ENCODE results near the gene PGAM2.

DNA sequence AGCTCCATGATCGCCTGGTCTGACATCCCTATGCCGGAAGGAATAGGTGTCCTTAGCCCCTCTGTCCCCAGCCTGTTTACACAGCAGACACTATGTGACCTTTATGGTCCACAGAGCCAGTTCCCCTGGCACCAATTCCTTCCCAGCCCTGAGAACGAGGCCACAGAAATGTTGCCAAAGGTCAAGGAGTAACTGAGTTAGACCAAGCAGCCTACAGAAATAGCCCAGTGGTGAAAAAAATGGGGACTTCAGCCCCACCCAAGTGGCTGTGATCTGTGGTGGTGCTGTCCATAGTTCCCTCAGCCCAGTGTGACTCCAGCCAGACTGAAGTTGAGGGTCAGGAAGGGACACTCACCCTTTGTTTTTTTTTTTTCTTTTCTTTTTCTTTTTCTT lies 2.5 kb downstream of the PGAM2 start:
- TF ChIP-seq CTCF (IDR thresholded peaks at IDR 0.05) (no peak), SMAD4 (CRISPR knock-in tag; IDR thresholded peaks at IDR 0.05) (no peak)
- TF ChIP-seq, protein P1, sequence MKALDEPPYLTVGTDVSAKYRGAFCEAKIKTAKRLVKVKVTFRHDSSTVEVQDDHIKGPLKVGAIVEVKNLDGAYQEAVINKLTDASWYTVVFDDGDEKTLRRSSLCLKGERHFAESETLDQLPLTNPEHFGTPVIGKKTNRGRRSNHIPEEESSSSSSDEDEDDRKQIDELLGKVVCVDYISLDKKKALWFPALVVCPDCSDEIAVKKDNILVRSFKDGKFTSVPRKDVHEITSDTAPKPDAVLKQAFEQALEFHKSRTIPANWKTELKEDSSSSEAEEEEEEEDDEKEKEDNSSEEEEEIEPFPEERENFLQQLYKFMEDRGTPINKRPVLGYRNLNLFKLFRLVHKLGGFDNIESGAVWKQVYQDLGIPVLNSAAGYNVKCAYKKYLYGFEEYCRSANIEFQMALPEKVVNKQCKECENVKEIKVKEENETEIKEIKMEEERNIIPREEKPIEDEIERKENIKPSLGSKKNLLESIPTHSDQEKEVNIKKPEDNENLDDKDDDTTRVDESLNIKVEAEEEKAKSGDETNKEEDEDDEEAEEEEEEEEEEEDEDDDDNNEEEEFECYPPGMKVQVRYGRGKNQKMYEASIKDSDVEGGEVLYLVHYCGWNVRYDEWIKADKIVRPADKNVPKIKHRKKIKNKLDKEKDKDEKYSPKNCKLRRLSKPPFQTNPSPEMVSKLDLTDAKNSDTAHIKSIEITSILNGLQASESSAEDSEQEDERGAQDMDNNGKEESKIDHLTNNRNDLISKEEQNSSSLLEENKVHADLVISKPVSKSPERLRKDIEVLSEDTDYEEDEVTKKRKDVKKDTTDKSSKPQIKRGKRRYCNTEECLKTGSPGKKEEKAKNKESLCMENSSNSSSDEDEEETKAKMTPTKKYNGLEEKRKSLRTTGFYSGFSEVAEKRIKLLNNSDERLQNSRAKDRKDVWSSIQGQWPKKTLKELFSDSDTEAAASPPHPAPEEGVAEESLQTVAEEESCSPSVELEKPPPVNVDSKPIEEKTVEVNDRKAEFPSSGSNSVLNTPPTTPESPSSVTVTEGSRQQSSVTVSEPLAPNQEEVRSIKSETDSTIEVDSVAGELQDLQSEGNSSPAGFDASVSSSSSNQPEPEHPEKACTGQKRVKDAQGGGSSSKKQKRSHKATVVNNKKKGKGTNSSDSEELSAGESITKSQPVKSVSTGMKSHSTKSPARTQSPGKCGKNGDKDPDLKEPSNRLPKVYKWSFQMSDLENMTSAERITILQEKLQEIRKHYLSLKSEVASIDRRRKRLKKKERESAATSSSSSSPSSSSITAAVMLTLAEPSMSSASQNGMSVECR (CRISPR knock-in tag; IDR thresholded peaks at IDR 0.05; ENCODE audit: borderline replicate concordance), result no peak
- TF ChIP-seq, protein P2, sequence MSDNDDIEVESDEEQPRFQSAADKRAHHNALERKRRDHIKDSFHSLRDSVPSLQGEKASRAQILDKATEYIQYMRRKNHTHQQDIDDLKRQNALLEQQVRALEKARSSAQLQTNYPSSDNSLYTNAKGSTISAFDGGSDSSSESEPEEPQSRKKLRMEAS (CRISPR knock-in tag; IDR thresholded peaks at IDR 0.05), result no peak
- TF ChIP-seq, protein P3, sequence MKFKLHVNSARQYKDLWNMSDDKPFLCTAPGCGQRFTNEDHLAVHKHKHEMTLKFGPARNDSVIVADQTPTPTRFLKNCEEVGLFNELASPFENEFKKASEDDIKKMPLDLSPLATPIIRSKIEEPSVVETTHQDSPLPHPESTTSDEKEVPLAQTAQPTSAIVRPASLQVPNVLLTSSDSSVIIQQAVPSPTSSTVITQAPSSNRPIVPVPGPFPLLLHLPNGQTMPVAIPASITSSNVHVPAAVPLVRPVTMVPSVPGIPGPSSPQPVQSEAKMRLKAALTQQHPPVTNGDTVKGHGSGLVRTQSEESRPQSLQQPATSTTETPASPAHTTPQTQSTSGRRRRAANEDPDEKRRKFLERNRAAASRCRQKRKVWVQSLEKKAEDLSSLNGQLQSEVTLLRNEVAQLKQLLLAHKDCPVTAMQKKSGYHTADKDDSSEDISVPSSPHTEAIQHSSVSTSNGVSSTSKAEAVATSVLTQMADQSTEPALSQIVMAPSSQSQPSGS (CRISPR knock-in tag; IDR thresholded peaks at IDR 0.05; ENCODE audit: borderline replicate concordance, low read depth), result no peak

Measured in WTC11 (cell line).